GM19099 (cell line): ENCODE data around the gene MTERF4.
A peak's percentile ranks its signal among the peaks of the same experiment; 100 is the strongest.

ENCODE experiments used
- POLR2A ChIP-seq: IDR thresholded peaks from 3 replicates; pipeline ENCODE4 v1.6.1; 2011; ENCODE audit warnings: low read depth; ENCODE audit not compliant: insufficient read length; ENCODE audit errors: extremely low read depth

The MTERF4 gene

GRCh38 chr2:241102239-241102803 is at the start of gene MTERF4:
MTERF4 (minus strand) TSS chr2:241102287; CDS start chr2:241102273, 14 bp downstream.
- TF ChIP-seq POLR2A, result peak; percentile 90

GRCh38 chr2:241150660-241151530 is 48.8 kb upstream of the MTERF4 start:
- TF ChIP-seq POLR2A, result no peak

- peak; percentile 82 for TF ChIP-seq POLR2A
Observed at GRCh38 chr2:241149925-241150659, 48.0 kb upstream of the MTERF4 start, which contains the start of gene PPP1R7. PPP1R7 (plus strand) TSS chr2:241150467; CDS start chr2:241150496, 29 bp downstream.

GRCh38 chr2:241149675-241149924 is 47.5 kb upstream of the MTERF4 start:
- TF ChIP-seq POLR2A, result no peak

GRCh38 chr2:241148891-241149674 is 47.0 kb upstream of the MTERF4 start, which contains the start of gene PASK:
PASK (minus strand) TSS chr2:241149472; CDS start chr2:241143032, 6,440 bp downstream.
- peak; percentile 41 for TF ChIP-seq POLR2A

GRCh38 chr2:241148239-241148638 is 46.2 kb upstream of the MTERF4 start:
- no peak for TF ChIP-seq POLR2A

- TF ChIP-seq POLR2A, result no peak
Observed at GRCh38 chr2:241147336-241147735, 45.2 kb upstream of the MTERF4 start.

GRCh38 chr2:241146286-241146685 is 44.2 kb upstream of the MTERF4 start:
- TF ChIP-seq POLR2A, result no peak

GRCh38 chr2:241142593-241142992 is 40.5 kb upstream of the MTERF4 start:
- TF ChIP-seq POLR2A, result no peak

- no peak for TF ChIP-seq POLR2A
Observed at GRCh38 chr2:241142063-241142462, 40.0 kb upstream of the MTERF4 start.

GRCh38 chr2:241141214-241141770 is 39.2 kb upstream of the MTERF4 start:
- no peak for TF ChIP-seq POLR2A

- TF ChIP-seq POLR2A, result no peak
Observed at GRCh38 chr2:241140445-241140840, 38.4 kb upstream of the MTERF4 start.

GRCh38 chr2:241139531-241140444 is 37.7 kb upstream of the MTERF4 start:
- no peak for TF ChIP-seq POLR2A

- TF ChIP-seq POLR2A, result no peak
Observed at GRCh38 chr2:241138471-241138870, 36.4 kb upstream of the MTERF4 start.
